ENCODE results near the gene YIPF3.

- TF ChIP-seq POLR2A (IDR thresholded peaks at IDR 0.05) (no peak), CTCF (IDR thresholded peaks at IDR 0.05) (no peak)
Measured at GRCh38 chr6:43489277-43490072, 27.3 kb downstream of the YIPF3 start.
